H9 (cell line): ENCODE results near the gene ATE1. TPM values are rescaled to one million over a fixed set of nuclear protein-coding genes. Genes with fewer than 3 reads are reported as not detected.

Source experiments
- DNase-seq: peaks from one replicate; pipeline ENCODE4 v3.0.0-alpha.2; 2017
- H2AFZ ChIP-seq: one replicate; pipeline ENCODE4 v1.6.1; 2013; ENCODE audit warnings: mild to moderate bottlenecking, low read length, control low read depth, moderate library complexity
- H2AK5ac ChIP-seq: 2 replicates; pipeline ENCODE4 v1.6.1; 2013; ENCODE audit warnings: low read length, control low read depth, mixed read lengths; ENCODE audit not compliant: insufficient read length
- H2BK120ac ChIP-seq: one replicate; pipeline ENCODE4 v1.6.1; 2013; ENCODE audit warnings: low read depth, mild to moderate bottlenecking, low read length, control low read depth, inconsistent platforms; ENCODE audit not compliant: poor library complexity, severe bottlenecking
- H2BK12ac ChIP-seq: 2 replicates; pipeline ENCODE4 v1.6.1; 2013; ENCODE audit warnings: low read length, control low read depth, mixed read lengths, low read depth; ENCODE audit not compliant: insufficient read length
- H2BK15ac ChIP-seq: 2 replicates; pipeline ENCODE4 v1.6.1; 2013; ENCODE audit warnings: low read depth, low read length, control low read depth
- H2BK20ac ChIP-seq: one replicate; pipeline ENCODE4 v1.6.1; 2013; ENCODE audit warnings: low read depth, mild to moderate bottlenecking, low read length, control low read depth, inconsistent platforms; ENCODE audit not compliant: poor library complexity, severe bottlenecking
- H2BK5ac ChIP-seq: 2 replicates; pipeline ENCODE4 v1.6.1; 2013; ENCODE audit warnings: low read length, control low read depth, mixed read lengths; ENCODE audit not compliant: insufficient read length
- H3K14ac ChIP-seq: 2 replicates; pipeline ENCODE4 v1.6.1; 2013; ENCODE audit warnings: low read length, control low read depth; ENCODE audit not compliant: insufficient read depth
- H3K18ac ChIP-seq: 2 replicates; pipeline ENCODE4 v1.6.1; 2013; ENCODE audit warnings: low read depth, mild to moderate bottlenecking, mixed read lengths, low read length, control low read depth; ENCODE audit not compliant: insufficient read length
- H3K23ac ChIP-seq: 2 replicates; pipeline ENCODE4 v1.6.1; 2013; ENCODE audit warnings: low read length, control low read depth, mixed read lengths, low read depth; ENCODE audit not compliant: insufficient read length
- H3K23me2 ChIP-seq: 2 replicates; pipeline ENCODE4 v1.6.1; 2013; ENCODE audit warnings: low read depth, mild to moderate bottlenecking, mixed read lengths, low read length, control low read depth; ENCODE audit not compliant: insufficient read length, poor library complexity, severe bottlenecking
- H3K27ac ChIP-seq: 2 replicates; pipeline ENCODE4 v1.5.1; 2013; ENCODE audit warnings: low read length, control low read depth, mixed read lengths, low read depth; ENCODE audit not compliant: insufficient read length
- H3K27me3 ChIP-seq: 2 replicates; pipeline ENCODE4 v1.6.1; 2013; ENCODE audit warnings: low read length, control low read depth, inconsistent platforms; ENCODE audit not compliant: insufficient read depth
- H3K4ac ChIP-seq: 2 replicates; pipeline ENCODE4 v1.6.1; 2013; ENCODE audit warnings: low read depth, mild to moderate bottlenecking, control low read depth, inconsistent platforms, low read length, moderate library complexity
- H3K4me1 ChIP-seq: 2 replicates; pipeline ENCODE4 v1.6.1; 2013; ENCODE audit warnings: low read length, control low read depth, inconsistent platforms; ENCODE audit not compliant: insufficient read depth
- H3K4me2 ChIP-seq: 2 replicates; pipeline ENCODE4 v1.6.1; 2013; ENCODE audit warnings: low read length, control low read depth, mixed read lengths; ENCODE audit not compliant: insufficient read length, insufficient read depth
- H3K56ac ChIP-seq: 2 replicates; pipeline ENCODE4 v1.6.1; 2013; ENCODE audit warnings: low read depth, mild to moderate bottlenecking, mixed read lengths, low read length, control low read depth; ENCODE audit not compliant: insufficient read length
- H3K79me1 ChIP-seq: 2 replicates; pipeline ENCODE4 v1.6.1; 2013; ENCODE audit warnings: low read depth, mild to moderate bottlenecking, moderate library complexity, low read length, control low read depth, inconsistent platforms; ENCODE audit not compliant: insufficient read depth, poor library complexity, severe bottlenecking
- H3K79me2 ChIP-seq: 2 replicates; pipeline ENCODE4 v1.6.1; 2013; ENCODE audit warnings: low read length, control low read depth, inconsistent platforms; ENCODE audit not compliant: insufficient read depth
- H3K9ac ChIP-seq: 2 replicates; pipeline ENCODE4 v1.6.1; 2013; ENCODE audit warnings: low read length, control low read depth, mixed read lengths; ENCODE audit not compliant: insufficient read length; ENCODE audit errors: extremely low read depth
- H3K9me3 ChIP-seq: one replicate; pipeline ENCODE4 v1.6.1; 2013; ENCODE audit warnings: low read depth, low read length, inconsistent platforms; ENCODE audit not compliant: control insufficient read depth
- H3T11ph ChIP-seq: one replicate; pipeline ENCODE4 v1.6.1; 2013; ENCODE audit warnings: mild to moderate bottlenecking, low read length, control low read depth, inconsistent platforms
- H4K20me1 ChIP-seq: one replicate; pipeline ENCODE4 v1.6.1; 2013; ENCODE audit not compliant: control insufficient read depth, insufficient read length, insufficient read depth
- H4K5ac ChIP-seq: 2 replicates; pipeline ENCODE4 v1.6.1; 2013; ENCODE audit warnings: low read depth, mild to moderate bottlenecking, mixed read lengths, low read length, control low read depth; ENCODE audit not compliant: insufficient read length
- H4K8ac ChIP-seq: replicated peaks from 2 replicates; pipeline ENCODE4 v1.6.1; 2013; ENCODE audit warnings: low read length, control low read depth, mixed read lengths, low read depth; ENCODE audit not compliant: insufficient read length
- H4K91ac ChIP-seq: 2 replicates; pipeline ENCODE4 v1.6.1; 2013; ENCODE audit warnings: low read depth, mild to moderate bottlenecking, moderate library complexity, mixed read lengths, low read length, control low read depth; ENCODE audit not compliant: insufficient read length
- H3K27ac Mint-ChIP-seq, 3 experiments: 2 replicates in 2 of 3; 3 replicates in 1 of 3; pipeline ENCODE4 v1.8.0; 2020 to 2021; ENCODE audit warnings: mixed read lengths in 3 of 3, mild to moderate bottlenecking in 1 of 3, moderate library complexity in 1 of 3
- H3K27me3 Mint-ChIP-seq: 2 replicates; pipeline ENCODE4 v1.8.0; 2021; ENCODE audit warnings: low read depth, mild to moderate bottlenecking, moderate library complexity, mixed read lengths
- H3K36me3 Mint-ChIP-seq, 3 experiments: 2 replicates in 2 of 3; 3 replicates in 1 of 3; pipeline ENCODE4 v1.8.0; 2020 to 2021; ENCODE audit warnings: low read depth in 3 of 3, mixed read lengths in 3 of 3; ENCODE audit not compliant: insufficient read depth in 1 of 3
- H3K4me1 Mint-ChIP-seq, 2 experiments: 2 replicates each; pipeline ENCODE4 v1.8.0; 2020; ENCODE audit warnings: mixed read lengths in 2 of 2
- H3K4me3 Mint-ChIP-seq, 2 experiments: 2 replicates in 1 of 2; 3 replicates in 1 of 2; pipeline ENCODE4 v1.8.0; 2020 to 2021; ENCODE audit warnings: mild to moderate bottlenecking in 2 of 2, mixed read lengths in 2 of 2, moderate library complexity in 1 of 2
- H3K9me3 Mint-ChIP-seq, 2 experiments: 2 replicates in 1 of 2; 3 replicates in 1 of 2; pipeline ENCODE4 v1.8.0; 2020; ENCODE audit warnings: mild to moderate bottlenecking in 2 of 2, mixed read lengths in 2 of 2, moderate library complexity in 1 of 2
- CTCF ChIP-seq: fragments of 200-600 bp; sonication (generic); conservative IDR thresholded peaks from 3 replicates; pipeline ENCODE4 v1.8.0; 2021; ENCODE audit warnings: antibody characterized with exemption, mild to moderate bottlenecking
- WGBS: extraction: QIAGEN DNeasy Blood & Tissue Kit; methylation state at CpG from one replicate; pipeline ENCODE4 v1.1.7; 2013; ENCODE audit warnings: missing lambda C conversion rate, low lambda C conversion rate, mixed read lengths; ENCODE audit not compliant: insufficient read length; ENCODE audit errors: extremely low coverage; 5-methylcytosine and 5-hydroxymethylcytosine counted together
- total RNA-seq: library from RNA; stranded (reverse); gene quantifications from 2 replicates; pipeline ENCODE4 v1.2.1, GENCODE V29; 2021

ATE1 gene
- total RNA-seq, 1 experiment from 2014 or later, result 29.0 TPM

GRCh38 chr10:121812031-121812430, 115.8 kb downstream of the ATE1 start:
- H3T11ph ChIP-seq, result no peak overlapping the region
- TF ChIP-seq CTCF, result no peak
- H3K9me3 ChIP-seq, result no peaks in the 10 kb centered on the region
- Mint-ChIP-seq H3K27me3 (no peaks in the 10 kb centered on the region), H3K36me3 (no peaks in the 10 kb centered on the region; a peak in 2 of 7 replicates), H3K27ac (no peak overlapping the region; a peak in 1 of 7 replicates), H3K9me3 (no peaks in the 10 kb centered on the region), H3K4me1 (no peaks in the 10 kb centered on the region), H3K4me3 (no peak overlapping the region)
- H2BK15ac ChIP-seq, result no peak overlapping the region
- H3K79me1 ChIP-seq, result no peaks in the 10 kb centered on the region
- no peak overlapping the region for H3K18ac ChIP-seq
- H3K56ac ChIP-seq, result no peak overlapping the region
- H2AK5ac ChIP-seq, result no peak overlapping the region
- no peaks in the 10 kb centered on the region for H3K23me2 ChIP-seq
- H3K27ac ChIP-seq, result no peak overlapping the region
- no peaks in the 10 kb centered on the region for H4K20me1 ChIP-seq
- WGBS, result no CpG with 5 or more reads among the region's 4 CpGs
- no peak overlapping the region for H2AFZ ChIP-seq
- H4K8ac ChIP-seq, result no peak overlapping the region
- no peak overlapping the region for H3K4me2 ChIP-seq
- no peak overlapping the region for H4K5ac ChIP-seq
- DNase-seq, result no peak
- no peaks in the 10 kb centered on the region for H3K4me1 ChIP-seq
- no peaks in the 10 kb centered on the region for H3K27me3 ChIP-seq
- H3K9ac ChIP-seq, result no peak overlapping the region
- no peak overlapping the region for H3K4ac ChIP-seq
- H3K79me2 ChIP-seq, result no peaks in the 10 kb centered on the region
- H4K91ac ChIP-seq, result no peak overlapping the region
- H2BK20ac ChIP-seq, result no peak overlapping the region
- H2BK5ac ChIP-seq, result no peak overlapping the region
- no peak overlapping the region for H2BK120ac ChIP-seq
- H3K14ac ChIP-seq, result no peak overlapping the region
- no peak overlapping the region for H2BK12ac ChIP-seq
- H3K23ac ChIP-seq, result no peak overlapping the region
